NCI-H2171 (cell line): ENCODE results near the gene FAM25C.
"Not testable (repeated sequence)": the region's sequence is repeated elsewhere in the genome, so short reads cannot be mapped to it uniquely, and the experiment has no call there.

Experiments used
- DNase-seq: peaks from one replicate; lab custom pipeline; 2025; lab: John Stamatoyannopoulos, UW

The FAM25C gene

GRCh38 chr10:47957158-47957557, 42.4 kb downstream of the FAM25C start:
- DNase-seq, result not testable (repeated sequence)

DNA sequence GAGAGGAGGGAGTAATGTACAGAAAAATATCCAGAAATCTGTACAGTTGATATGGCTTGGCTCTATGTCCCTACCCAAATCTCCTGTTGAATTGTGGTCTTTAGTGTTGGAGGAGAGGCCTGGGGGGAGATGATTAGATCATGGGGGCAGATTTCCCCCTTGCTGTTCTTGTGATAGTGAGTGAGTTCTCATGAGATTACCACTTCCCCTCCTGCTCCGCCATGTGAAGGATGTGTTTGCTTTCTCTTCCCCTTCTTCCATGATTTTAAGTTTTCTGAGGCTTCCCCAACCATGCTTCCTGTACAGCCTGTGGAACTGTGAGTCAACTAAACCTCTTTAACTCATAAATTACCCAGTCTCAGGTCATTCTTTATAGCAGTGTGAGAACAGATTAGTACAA, 52.2 kb downstream of the FAM25C start:
- DNase-seq, result not testable (repeated sequence)
